HCT116 (cell line): ENCODE measurements around the gene NUDT4. TPM values are rescaled to one million over a fixed set of nuclear protein-coding genes. Genes with fewer than 3 reads are reported as not detected.

ENCODE experiments used
- ATAC-seq: fragments of 200-7000 bp; cut with Tn5 transposase; 2 replicates; pipeline ENCODE4 v1.9.1; 2020; ENCODE audit warnings: mild to moderate bottlenecking, moderate library complexity
- BruUV-seq: library from RNA; stranded (reverse); fragments of 400-500 nt; replicated peaks from 2 replicates; lab custom pipeline; 2021; lab: Mats Ljungman, UMichigan
- CTCF ChIA-PET: fragments of 300-600 bp; sonication (Branson Sonifier 250); formaldehyde crosslinking; loops from one replicate; lab custom pipeline; 2021; ENCODE audit warnings: antibody characterized with exemption; lab: Charles Lee
- POLR2A ChIA-PET: fragments of 300-600, 350-600 bp; sonication (Branson Sonifier 250); formaldehyde crosslinking; loops from one replicate; lab custom pipeline; 2021; ENCODE audit warnings: antibody characterized with exemption; lab: Charles Lee
- RAD21 ChIA-PET, 2 experiments: fragments of 300-600 bp; sonication (Branson Sonifier 250); formaldehyde crosslinking; loops; one replicate each; lab custom pipeline; 2023; ENCODE audit warnings: low total read pairs in 2 of 2; ENCODE audit not compliant: uncharacterized antibody in 2 of 2, unreplicated experiment in 2 of 2, low non-redundant PET in 1 of 2; lab: Charles Lee
- DNase-seq: peaks from one replicate; pipeline ENCODE4 v3.0.0-alpha.2; 2010; ENCODE audit warnings: low read depth, low spot score
- H2AFZ ChIP-seq: fragments of 200-600 bp; shearing (Covaris generic), sonication (generic); 2 replicates; pipeline ENCODE4 v1.6.1; 2017; ENCODE audit warnings: low read depth, mixed run types, mixed read lengths, antibody characterized with exemption, low read length; ENCODE audit not compliant: poor library complexity, severe bottlenecking
- H3K27ac ChIP-seq: 2 replicates; pipeline ENCODE4 v1.5.1; 2012; ENCODE audit warnings: low read depth, low read length
- H3K27me3 ChIP-seq: fragments of 200-600 bp; sonication (generic); 2 replicates; pipeline ENCODE4 v1.6.1; 2016; ENCODE audit warnings: mixed run types, low read length, mixed read lengths; ENCODE audit not compliant: insufficient read depth
- H3K36me3 ChIP-seq, 2 experiments: fragments of 200-500 bp in 1 of 2; fragments of 200-600 bp in 1 of 2; sonication (Bioruptor generic) in 1 of 2; sonication (generic) in 1 of 2; 2 replicates each; pipeline versions ENCODE4 v1.5.1 to v1.6.1; 2014 to 2016; ENCODE audit warnings: low read length in 2 of 2, inconsistent platforms in 1 of 2, mixed read lengths in 1 of 2, mixed run types in 1 of 2; ENCODE audit not compliant: insufficient read depth in 2 of 2, control insufficient read depth in 1 of 2
- H3K4me1 ChIP-seq, 2 experiments: fragments of 200-600 bp in 1 of 2; sonication (generic) in 1 of 2; 2 replicates each; pipeline versions ENCODE4 v1.5.1 to v1.6.1; 2012 to 2017; ENCODE audit warnings: low read length in 2 of 2, inconsistent platforms in 1 of 2, mild to moderate bottlenecking in 1 of 2, mixed read lengths in 1 of 2, mixed run types in 1 of 2, moderate library complexity in 1 of 2; ENCODE audit not compliant: insufficient read depth in 2 of 2, control insufficient read depth in 1 of 2
- H3K4me2 ChIP-seq: fragments of 200-600 bp; sonication (generic); 2 replicates; pipeline ENCODE4 v1.6.1; 2017; ENCODE audit warnings: mixed run types, low read length, mixed read lengths
- H3K4me3 ChIP-seq, 2 experiments: fragments of 200-600 bp in 1 of 2; sonication (generic) in 1 of 2; replicated peaks in 1 of 2; 2 replicates each; pipeline ENCODE4 v1.5.1; 2011 to 2016; ENCODE audit warnings: low read length in 2 of 2, control low read depth in 1 of 2, low read depth in 1 of 2, mild to moderate bottlenecking in 1 of 2, mixed read lengths in 1 of 2, mixed run types in 1 of 2
- H3K79me2 ChIP-seq: fragments of 200-600 bp; sonication (generic); 2 replicates; pipeline ENCODE4 v1.6.1; 2017; ENCODE audit warnings: mild to moderate bottlenecking, mixed run types, low read length, moderate library complexity, mixed read lengths; ENCODE audit not compliant: insufficient read depth
- H3K9ac ChIP-seq: fragments of 200-600 bp; sonication (generic); 2 replicates; pipeline ENCODE4 v1.6.1; 2016; ENCODE audit warnings: low read length, mixed read lengths
- H3K9me2 ChIP-seq: fragments of 200-600 bp; sonication (generic), shearing (Covaris generic); 2 replicates; pipeline ENCODE4 v1.6.1; 2017; ENCODE audit warnings: mixed run types, mild to moderate bottlenecking, moderate library complexity; ENCODE audit not compliant: insufficient read depth
- H3K9me3 ChIP-seq, 2 experiments: fragments of 200-500 bp in 1 of 2; fragments of 200-600 bp in 1 of 2; sonication (Bioruptor generic) in 1 of 2; sonication (generic) in 1 of 2; 2 replicates each; pipeline ENCODE4 v1.6.1; 2014 to 2017; ENCODE audit warnings: low read length in 2 of 2, mixed read lengths in 2 of 2, inconsistent platforms in 1 of 2, low read depth in 1 of 2, mild to moderate bottlenecking in 1 of 2, mixed run types in 1 of 2, moderate library complexity in 1 of 2; ENCODE audit not compliant: control insufficient read depth in 1 of 2, insufficient read depth in 1 of 2
- H4K20me1 ChIP-seq: fragments of 200-600 bp; sonication (generic), shearing (Covaris generic); 2 replicates; pipeline ENCODE4 v1.6.1; 2017; ENCODE audit warnings: mixed run types, mild to moderate bottlenecking, moderate library complexity; ENCODE audit not compliant: insufficient read depth
- EZH2 ChIP-seq: fragments of 200-600 bp; sonication (generic); IDR thresholded peaks from 2 replicates; pipeline ENCODE4 v1.6.1; 2017; ENCODE audit warnings: antibody characterized with exemption, mixed run types
- EZH2phosphoT487 ChIP-seq: fragments of 200-600 bp; IDR thresholded peaks from 2 replicates; pipeline ENCODE4 v1.6.1; 2018; ENCODE audit warnings: antibody characterized with exemption, borderline replicate concordance
- RAD21 ChIP-seq: IDR thresholded peaks from 2 replicates; pipeline ENCODE4 v1.6.1; 2012; ENCODE audit warnings: low read depth, mild to moderate bottlenecking
- SIN3A ChIP-seq: IDR thresholded peaks from 2 replicates; pipeline ENCODE4 v1.6.1; 2012; ENCODE audit warnings: low read depth
- YY1 ChIP-seq: IDR thresholded peaks from 2 replicates; pipeline ENCODE4 v1.6.1; 2011; ENCODE audit warnings: low read length, low read depth, moderate library complexity, mild to moderate bottlenecking; ENCODE audit not compliant: insufficient replicate concordance; ENCODE audit errors: extremely low read depth
- ZFX ChIP-seq: fragments of 450-650 bp; IDR thresholded peaks from 2 replicates; pipeline ENCODE4 v1.6.1; 2017
- ZNF274 ChIP-seq: fragments of 200-500 bp; sonication (Bioruptor generic); IDR thresholded peaks from 2 replicates; pipeline ENCODE4 v1.6.1; 2014; ENCODE audit warnings: mild to moderate bottlenecking, low read depth, low read length, inconsistent platforms
- intact Hi-C: fragments of 100-400 bp; cut with micrococcal nuclease; formaldehyde crosslinking; loops from 2 replicates; pipeline ENCODE4 v1.10.0; 2022
- total RNA-seq: library from RNA; stranded (reverse); gene quantifications from one replicate; pipeline ENCODE4 v1.2.1, GENCODE V29; 2021; ENCODE audit not compliant: unreplicated experiment

NUDT4 gene
- total RNA-seq, 1 experiment from 2014 or later = 41.2 TPM

GRCh38 chr12:93441617-93442410 lies 64.1 kb downstream of the NUDT4 start, which contains the start of gene UBE2N (continued):
- peak; percentile 86 for TF ChIP-seq SIN3A

GRCh38 chr12:93442411-93443340 lies 65.0 kb downstream of the NUDT4 start:
- Histone ChIP-seq H3K36me3 (no peaks in the 10 kb centered on the region), H3K9me3 (no peaks in the 10 kb centered on the region), H2AFZ (no peak overlapping the region), H4K20me1 (peaks cover 25% of the 10 kb centered on the region; the same call in 1 of the 2 replicates), H3K9me2 (no peaks in the 10 kb centered on the region), H3K79me2 (peaks cover 40% of the 10 kb centered on the region), H3K27me3 (no peaks in the 10 kb centered on the region), H3K27ac (peak overlapping the region; percentile 78), H3K4me3 (peak overlapping the region; percentile 64 to 83), H3K4me1 (peaks cover 18 to 27% of the 10 kb centered on the region in 2 experiments; a peak in 3 of 4 replicates), H3K4me2 (peak overlapping the region; percentile 78), H3K9ac (peak overlapping the region; percentile 76)
- ChIA-PET RAD21 (no interaction called here), CTCF (no interaction called here), POLR2A (interaction anchor here (0.7 to 1.0 kb wide), 3 partner anchors 11 to 19 kb away, joined by 3 read pairs; no protein-coding TSS in a partner anchor)
- TSS peak; percentile 89 for BruUV-seq
- peak; percentile 22 for ATAC-seq
- intact Hi-C loops = loop anchor here (2.0 kb wide), 1 partner anchor 24 kb away; the partner anchor contains the start of gene MRPL42
- TF ChIP-seq ZNF274 (no peak), EZH2phosphoT487 (no peak), EZH2 (no peak), YY1 (no peak), ZFX (no peak), RAD21 (no peak)
- no peak for DNase-seq
